Measurements from ENCODE around the gene UBIAD1.

UBIAD1 gene

GRCh38 chr1:11279152-11279551 lies 6.2 kb downstream of the UBIAD1 start:
- CTCF ChIA-PET = interaction anchor here (0.7 kb wide), 1 partner anchor 197 kb away, joined by 3 read pairs; no protein-coding TSS in a partner anchor
- Histone ChIP-seq H3K27ac (ENCODE audit: insufficient read depth in 1 of 2, low read depth in 1 of 2, low read length in 2 of 2, poor library complexity in 1 of 2, severe bottlenecking in 2 of 2) (no peak overlapping the region), H3K27me3 (replicated peaks in 2 of 5; ENCODE audit: control insufficient read depth in 4 of 5, insufficient read depth in 5 of 5, low read length in 4 of 5) (no peaks in the 10 kb centered on the region), H3K36me3 (ENCODE audit: control insufficient read depth in 4 of 4, insufficient read depth in 4 of 4, low read length in 3 of 4) (peaks cover 7 to 37% (median 14%) of the 10 kb centered on the region in 4 experiments), H3K9me3 (ENCODE audit: control extremely low read depth in 1 of 5, control insufficient read depth in 4 of 5, insufficient read depth in 2 of 5, low read depth in 1 of 5, low read length in 4 of 5) (no peaks in the 10 kb centered on the region), H3K4me1 (ENCODE audit: control extremely low read depth in 1 of 4, control insufficient read depth in 4 of 4, insufficient read depth in 4 of 4, low read length in 3 of 4) (peaks cover 17 to 47% (median 33%) of the 10 kb centered on the region in 4 experiments), H3K4me3 (ENCODE audit: control insufficient read depth in 1 of 7, extremely low read depth in 1 of 7, insufficient read depth in 4 of 7, low read depth in 2 of 7, low read length in 6 of 7) (no peak overlapping the region)
- WGBS (ENCODE audit: insufficient coverage) = 100% methylated on average over 4 of the region's 5 CpGs
- DNase-seq = no peak
- POLR2A ChIA-PET = interaction anchor here (0.5 kb wide), 1 partner anchor 16 kb away, joined by 3 read pairs; no protein-coding TSS in a partner anchor

- H3K4me1 ChIP-seq (ENCODE audit: control extremely low read depth in 1 of 4, control insufficient read depth in 4 of 4, insufficient read depth in 4 of 4, low read length in 3 of 4) = peaks cover 17 to 43% (median 29%) of the 10 kb centered on the region in 4 experiments
- no peak overlapping the region for H3K4me3 ChIP-seq (ENCODE audit: control insufficient read depth in 1 of 7, extremely low read depth in 1 of 7, insufficient read depth in 4 of 7, low read depth in 2 of 7, low read length in 6 of 7)
- WGBS (ENCODE audit: insufficient coverage) = no CpG with 5 or more reads among the region's 1 CpG
- peaks cover 7 to 37% (median 14%) of the 10 kb centered on the region in 4 experiments for H3K36me3 ChIP-seq (ENCODE audit: control insufficient read depth in 4 of 4, insufficient read depth in 4 of 4, low read length in 3 of 4)
- ChIA-PET POLR2A (interaction anchor here (0.5 kb wide), 1 partner anchor 15 kb away, joined by 3 read pairs; no protein-coding TSS in a partner anchor), CTCF (no interaction called here)
- H3K9me3 ChIP-seq (ENCODE audit: control extremely low read depth in 1 of 5, control insufficient read depth in 4 of 5, insufficient read depth in 2 of 5, low read depth in 1 of 5, low read length in 4 of 5) = no peaks in the 10 kb centered on the region
- no peak overlapping the region for H3K27ac ChIP-seq (ENCODE audit: insufficient read depth in 1 of 2, low read depth in 1 of 2, low read length in 2 of 2, poor library complexity in 1 of 2, severe bottlenecking in 2 of 2)
- no peak for DNase-seq
- H3K27me3 ChIP-seq (replicated peaks in 2 of 5; ENCODE audit: control insufficient read depth in 4 of 5, insufficient read depth in 5 of 5, low read length in 4 of 5) = no peaks in the 10 kb centered on the region
Observed at GRCh38 chr1:11279630-11280029, 6.6 kb downstream of the UBIAD1 start.

DNA sequence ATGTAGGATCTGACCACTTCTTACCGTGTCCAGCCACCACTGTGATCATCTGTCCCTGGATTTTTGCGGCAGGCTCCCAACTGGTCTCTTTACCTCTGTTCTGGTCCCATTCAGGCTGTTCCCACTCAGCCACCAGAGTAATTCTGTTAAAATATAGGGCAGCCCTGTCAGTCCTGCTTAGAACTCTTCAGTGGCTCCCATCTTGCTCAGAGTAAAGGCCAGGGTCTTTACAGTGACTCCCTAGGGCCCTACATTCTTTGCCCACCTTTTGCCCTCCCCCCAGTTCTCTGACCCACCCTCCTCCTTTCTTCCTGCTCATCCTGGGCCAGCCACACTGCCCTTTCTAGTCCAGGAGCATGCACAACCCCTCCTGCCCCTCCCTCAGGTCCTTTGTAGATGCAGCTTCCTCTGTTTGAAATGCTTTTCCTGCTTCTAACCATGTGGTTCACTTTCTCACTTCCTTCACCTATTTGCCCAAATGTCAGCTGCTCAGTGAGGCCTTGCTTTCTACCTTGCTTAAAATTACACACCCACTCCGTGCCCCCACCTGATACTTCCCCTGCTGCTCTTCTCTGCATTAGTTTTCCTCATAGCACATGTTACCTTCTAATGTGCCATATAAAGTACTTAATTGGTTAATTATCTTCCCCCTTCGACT lies 7.8 kb downstream of the UBIAD1 start:
- ChIA-PET CTCF (interaction anchor here (0.7 to 1.4 kb wide), 2 partner anchors 7 to 57 kb away, joined by 3 read pairs; partner anchors contain the start of gene UBIAD1), POLR2A (no interaction called here)
- H3K4me3 ChIP-seq (ENCODE audit: control insufficient read depth in 1 of 7, extremely low read depth in 1 of 7, insufficient read depth in 4 of 7, low read depth in 2 of 7, low read length in 6 of 7) = peak overlapping the region in 2 of 7 experiments; percentile 17 to 36
- peak in 1 of 3 donors; percentile 28 for DNase-seq
- H3K9me3 ChIP-seq (ENCODE audit: control extremely low read depth in 1 of 5, control insufficient read depth in 4 of 5, insufficient read depth in 2 of 5, low read depth in 1 of 5, low read length in 4 of 5) = no peaks in the 10 kb centered on the region
- peaks cover 11 to 42% (median 19%) of the 10 kb centered on the region in 4 experiments for H3K36me3 ChIP-seq (ENCODE audit: control insufficient read depth in 4 of 4, insufficient read depth in 4 of 4, low read length in 3 of 4)
- H3K27ac ChIP-seq (ENCODE audit: insufficient read depth in 1 of 2, low read depth in 1 of 2, low read length in 2 of 2, poor library complexity in 1 of 2, severe bottlenecking in 2 of 2) = no peak overlapping the region
- 84% methylated on average over 2 of the region's 4 CpGs for WGBS (ENCODE audit: insufficient coverage)
- H3K27me3 ChIP-seq (replicated peaks in 2 of 5; ENCODE audit: control insufficient read depth in 4 of 5, insufficient read depth in 5 of 5, low read length in 4 of 5) = no peaks in the 10 kb centered on the region
- peaks cover 11 to 30% (median 17%) of the 10 kb centered on the region in 4 experiments for H3K4me1 ChIP-seq (ENCODE audit: control extremely low read depth in 1 of 4, control insufficient read depth in 4 of 4, insufficient read depth in 4 of 4, low read length in 3 of 4)

DNA sequence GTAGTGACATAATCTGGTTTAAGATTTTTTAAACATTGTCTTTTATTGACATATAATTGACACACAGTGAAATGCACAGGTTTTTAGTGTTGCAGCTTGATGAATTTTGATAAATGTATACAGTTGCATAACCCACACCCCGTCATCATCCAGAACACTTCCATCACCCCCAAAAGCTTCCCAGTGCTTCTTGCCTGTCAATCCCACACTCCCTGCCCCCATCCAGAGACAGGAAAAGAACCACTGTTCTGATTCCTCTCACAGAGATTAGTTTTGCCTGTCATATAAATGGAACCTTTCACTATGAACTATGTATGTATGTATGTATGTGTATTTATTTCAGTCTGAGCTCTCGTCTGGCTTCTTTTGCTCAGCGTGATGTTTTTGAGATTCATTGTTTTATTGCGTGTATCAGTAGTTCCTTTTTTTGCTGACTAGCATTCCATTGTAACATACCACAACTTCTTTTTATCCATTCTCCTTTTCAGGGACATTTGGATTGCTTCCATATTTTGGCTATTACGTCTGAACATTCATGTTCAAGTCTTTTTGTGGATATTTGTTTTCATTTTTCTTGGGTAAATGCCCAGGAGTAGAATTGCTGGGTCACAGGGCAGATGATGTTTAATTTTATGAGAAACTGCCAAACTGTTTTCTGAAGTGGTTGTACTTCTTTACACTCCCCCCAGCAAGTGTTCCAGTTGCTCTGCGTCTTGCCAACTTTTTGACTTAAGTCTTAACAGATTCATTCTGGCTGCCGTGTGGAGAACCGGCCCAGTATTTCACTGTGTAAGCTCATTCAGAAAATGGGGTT lies 8.7 kb downstream of the UBIAD1 start:
- Histone ChIP-seq H3K9me3 (ENCODE audit: control extremely low read depth in 1 of 5, control insufficient read depth in 4 of 5, insufficient read depth in 2 of 5, low read depth in 1 of 5, low read length in 4 of 5) (no peaks in the 10 kb centered on the region), H3K27me3 (replicated peaks in 2 of 5; ENCODE audit: control insufficient read depth in 4 of 5, insufficient read depth in 5 of 5, low read length in 4 of 5) (no peaks in the 10 kb centered on the region), H3K36me3 (ENCODE audit: control insufficient read depth in 4 of 4, insufficient read depth in 4 of 4, low read length in 3 of 4) (peaks cover 11 to 47% (median 26%) of the 10 kb centered on the region in 4 experiments), H3K27ac (ENCODE audit: insufficient read depth in 1 of 2, low read depth in 1 of 2, low read length in 2 of 2, poor library complexity in 1 of 2, severe bottlenecking in 2 of 2) (peak overlapping the region in 1 of 2 experiments; percentile 5), H3K4me1 (ENCODE audit: control extremely low read depth in 1 of 4, control insufficient read depth in 4 of 4, insufficient read depth in 4 of 4, low read length in 3 of 4) (peaks cover 8 to 24% (median 14%) of the 10 kb centered on the region in 4 experiments), H3K4me3 (ENCODE audit: control insufficient read depth in 1 of 7, extremely low read depth in 1 of 7, insufficient read depth in 4 of 7, low read depth in 2 of 7, low read length in 6 of 7) (no peak overlapping the region)
- POLR2A ChIA-PET = interaction anchor here (0.7 kb wide), 1 partner anchor 448 kb away, joined by 3 read pairs; no protein-coding TSS in a partner anchor
- DNase-seq = no peak
- WGBS (ENCODE audit: insufficient coverage) = 100% methylated on average over 3 of the region's 8 CpGs
- CTCF ChIA-PET = interaction anchor here (0.7 to 1.4 kb wide), 3 partner anchors 8 to 360 kb away, joined by 3 read pairs; partner anchors contain the start of gene UBIAD1

GRCh38 chr1:11283151-11283550 lies 10.2 kb downstream of the UBIAD1 start:
- ChIA-PET POLR2A (interaction anchor here (0.7 to 1.1 kb wide), 3 partner anchors 10 to 41 kb away, joined by 3 to 6 read pairs (median 3); no protein-coding TSS in a partner anchor), CTCF (interaction anchor here (0.8 to 1.1 kb wide), 2 partner anchors 12 to 20 kb away, joined by 3 to 4 read pairs; no protein-coding TSS in a partner anchor)
- Histone ChIP-seq H3K4me1 (ENCODE audit: control extremely low read depth in 1 of 4, control insufficient read depth in 4 of 4, insufficient read depth in 4 of 4, low read length in 3 of 4) (peaks cover 8 to 24% (median 14%) of the 10 kb centered on the region in 4 experiments), H3K36me3 (ENCODE audit: control insufficient read depth in 4 of 4, insufficient read depth in 4 of 4, low read length in 3 of 4) (peaks cover 11 to 59% (median 31%) of the 10 kb centered on the region in 4 experiments), H3K27me3 (replicated peaks in 2 of 5; ENCODE audit: control insufficient read depth in 4 of 5, insufficient read depth in 5 of 5, low read length in 4 of 5) (no peaks in the 10 kb centered on the region), H3K4me3 (ENCODE audit: control insufficient read depth in 1 of 7, extremely low read depth in 1 of 7, insufficient read depth in 4 of 7, low read depth in 2 of 7, low read length in 6 of 7) (no peak overlapping the region), H3K9me3 (ENCODE audit: control extremely low read depth in 1 of 5, control insufficient read depth in 4 of 5, insufficient read depth in 2 of 5, low read depth in 1 of 5, low read length in 4 of 5) (no peaks in the 10 kb centered on the region), H3K27ac (ENCODE audit: insufficient read depth in 1 of 2, low read depth in 1 of 2, low read length in 2 of 2, poor library complexity in 1 of 2, severe bottlenecking in 2 of 2) (no peak overlapping the region)
- 100% methylated on average over 3 of the region's 6 CpGs for WGBS (ENCODE audit: insufficient coverage)
- DNase-seq = no peak

GRCh38 chr1:11284784-11285183 lies 11.8 kb downstream of the UBIAD1 start:
- peak overlapping the region in 1 of 2 experiments; percentile 27 for H3K27ac ChIP-seq (ENCODE audit: insufficient read depth in 1 of 2, low read depth in 1 of 2, low read length in 2 of 2, poor library complexity in 1 of 2, severe bottlenecking in 2 of 2)
- DNase-seq = no peak
- H3K4me1 ChIP-seq (ENCODE audit: control extremely low read depth in 1 of 4, control insufficient read depth in 4 of 4, insufficient read depth in 4 of 4, low read length in 3 of 4) = peaks cover 8 to 22% (median 14%) of the 10 kb centered on the region in 4 experiments
- POLR2A ChIA-PET = interaction anchor here (0.6 kb wide), 1 partner anchor 799 kb away, joined by 6 read pairs; no protein-coding TSS in a partner anchor
- H3K4me3 ChIP-seq (ENCODE audit: control insufficient read depth in 1 of 7, extremely low read depth in 1 of 7, insufficient read depth in 4 of 7, low read depth in 2 of 7, low read length in 6 of 7) = no peak overlapping the region
- H3K9me3 ChIP-seq (ENCODE audit: control extremely low read depth in 1 of 5, control insufficient read depth in 4 of 5, insufficient read depth in 2 of 5, low read depth in 1 of 5, low read length in 4 of 5) = no peaks in the 10 kb centered on the region
- peaks cover 13 to 61% (median 34%) of the 10 kb centered on the region in 4 experiments for H3K36me3 ChIP-seq (ENCODE audit: control insufficient read depth in 4 of 4, insufficient read depth in 4 of 4, low read length in 3 of 4)
- CTCF ChIA-PET = interaction anchor here (1.1 kb wide), 1 partner anchor 53 kb away, joined by 3 read pairs; no protein-coding TSS in a partner anchor
- no peaks in the 10 kb centered on the region for H3K27me3 ChIP-seq (replicated peaks in 2 of 5; ENCODE audit: control insufficient read depth in 4 of 5, insufficient read depth in 5 of 5, low read length in 4 of 5)
- 98% methylated on average over 6 of the region's 6 CpGs for WGBS (ENCODE audit: insufficient coverage)
